ENCODE results near the gene BICDL2.

GRCh38 chr16:3012246-3012645, 24.5 kb downstream of the BICDL2 start:
- TF ChIP-seq, protein P1, sequence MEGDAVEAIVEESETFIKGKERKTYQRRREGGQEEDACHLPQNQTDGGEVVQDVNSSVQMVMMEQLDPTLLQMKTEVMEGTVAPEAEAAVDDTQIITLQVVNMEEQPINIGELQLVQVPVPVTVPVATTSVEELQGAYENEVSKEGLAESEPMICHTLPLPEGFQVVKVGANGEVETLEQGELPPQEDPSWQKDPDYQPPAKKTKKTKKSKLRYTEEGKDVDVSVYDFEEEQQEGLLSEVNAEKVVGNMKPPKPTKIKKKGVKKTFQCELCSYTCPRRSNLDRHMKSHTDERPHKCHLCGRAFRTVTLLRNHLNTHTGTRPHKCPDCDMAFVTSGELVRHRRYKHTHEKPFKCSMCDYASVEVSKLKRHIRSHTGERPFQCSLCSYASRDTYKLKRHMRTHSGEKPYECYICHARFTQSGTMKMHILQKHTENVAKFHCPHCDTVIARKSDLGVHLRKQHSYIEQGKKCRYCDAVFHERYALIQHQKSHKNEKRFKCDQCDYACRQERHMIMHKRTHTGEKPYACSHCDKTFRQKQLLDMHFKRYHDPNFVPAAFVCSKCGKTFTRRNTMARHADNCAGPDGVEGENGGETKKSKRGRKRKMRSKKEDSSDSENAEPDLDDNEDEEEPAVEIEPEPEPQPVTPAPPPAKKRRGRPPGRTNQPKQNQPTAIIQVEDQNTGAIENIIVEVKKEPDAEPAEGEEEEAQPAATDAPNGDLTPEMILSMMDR (IDR thresholded peaks at IDR 0.05): no peak
- TF ChIP-seq POLR2AphosphoS5 (IDR thresholded peaks at IDR 0.05) (no peak), EP300 (IDR thresholded peaks at IDR 0.05) (no peak), POLR2A (IDR thresholded peaks at IDR 0.05) (no peak)

Data from gastroesophageal sphincter (tissue), 3 donors.